Measurements from ENCODE around the gene CENPN.

GRCh38 chr16:81003610-81004460, 3.2 kb upstream of the CENPN start:
- TF ChIP-seq EZH2 (IDR thresholded peaks at IDR 0.05; ENCODE audit: borderline replicate concordance), result no peak
- TF ChIP-seq CTCF (IDR thresholded peaks at IDR 0.05; ENCODE audit: poor library complexity), result no peak
- no peak for TF ChIP-seq EZH2phosphoT487 (IDR thresholded peaks at IDR 0.05; ENCODE audit: low read depth, severe bottlenecking, unreplicated experiment)
